ENCODE results near the gene ZMAT5. TPM values are rescaled to one million over a fixed set of nuclear protein-coding genes. Genes with fewer than 3 reads are reported as not detected.

ZMAT5 gene
- total RNA-seq, 1 donor from 2014 or later = 28.5 TPM

DNA sequence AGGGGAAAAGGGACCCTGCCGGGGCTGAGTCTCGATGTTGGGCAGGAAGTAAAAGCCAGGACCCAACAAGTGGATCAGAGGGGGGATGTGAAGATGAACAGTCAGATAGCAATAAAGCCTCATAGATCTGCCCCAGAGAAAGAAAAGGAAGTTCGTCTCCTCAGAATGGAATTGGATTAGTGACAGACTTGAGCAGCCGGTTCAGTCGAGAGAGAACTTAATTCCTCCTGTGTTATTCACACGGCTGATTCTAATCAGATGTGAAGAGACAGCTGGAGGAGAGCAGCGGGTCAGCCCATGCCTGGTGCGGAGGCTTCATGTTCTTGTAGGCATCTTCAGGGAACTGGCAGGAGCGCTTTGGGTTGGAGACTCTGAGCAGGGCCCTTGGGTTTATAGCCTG, 76.3 kb downstream of the ZMAT5 start:
- DNase-seq (ENCODE audit: low spot score) = no peak
- Mint-ChIP-seq H3K27me3 (ENCODE audit: insufficient read depth) (no peaks in the 10 kb centered on the region), H3K27ac (no peak overlapping the region), H3K4me1 (ENCODE audit: low read depth) (peaks cover 4% of the 10 kb centered on the region), H3K36me3 (ENCODE audit: low read depth) (peaks cover 14% of the 10 kb centered on the region), H3K4me3 (no peak overlapping the region), H3K9me3 (no peaks in the 10 kb centered on the region)
- intact Hi-C loops (cut with micrococcal nuclease) = loop anchor here (1.0 kb wide), 1 partner anchor 399 kb away; no protein-coding TSS in a partner anchor

- Mint-ChIP-seq H3K27me3 (ENCODE audit: insufficient read depth) (no peaks in the 10 kb centered on the region), H3K4me3 (no peak overlapping the region), H3K36me3 (ENCODE audit: low read depth) (peaks cover 13% of the 10 kb centered on the region), H3K27ac (no peak overlapping the region), H3K4me1 (ENCODE audit: low read depth) (peaks cover 4% of the 10 kb centered on the region), H3K9me3 (no peaks in the 10 kb centered on the region)
- DNase-seq (ENCODE audit: low spot score) = no peak
- intact Hi-C loops (cut with micrococcal nuclease) = loop anchor here (1.0 kb wide), 1 partner anchor 399 kb away; no protein-coding TSS in a partner anchor
Measured at GRCh38 chr22:29689880-29690213, 77.0 kb downstream of the ZMAT5 start.

DNA sequence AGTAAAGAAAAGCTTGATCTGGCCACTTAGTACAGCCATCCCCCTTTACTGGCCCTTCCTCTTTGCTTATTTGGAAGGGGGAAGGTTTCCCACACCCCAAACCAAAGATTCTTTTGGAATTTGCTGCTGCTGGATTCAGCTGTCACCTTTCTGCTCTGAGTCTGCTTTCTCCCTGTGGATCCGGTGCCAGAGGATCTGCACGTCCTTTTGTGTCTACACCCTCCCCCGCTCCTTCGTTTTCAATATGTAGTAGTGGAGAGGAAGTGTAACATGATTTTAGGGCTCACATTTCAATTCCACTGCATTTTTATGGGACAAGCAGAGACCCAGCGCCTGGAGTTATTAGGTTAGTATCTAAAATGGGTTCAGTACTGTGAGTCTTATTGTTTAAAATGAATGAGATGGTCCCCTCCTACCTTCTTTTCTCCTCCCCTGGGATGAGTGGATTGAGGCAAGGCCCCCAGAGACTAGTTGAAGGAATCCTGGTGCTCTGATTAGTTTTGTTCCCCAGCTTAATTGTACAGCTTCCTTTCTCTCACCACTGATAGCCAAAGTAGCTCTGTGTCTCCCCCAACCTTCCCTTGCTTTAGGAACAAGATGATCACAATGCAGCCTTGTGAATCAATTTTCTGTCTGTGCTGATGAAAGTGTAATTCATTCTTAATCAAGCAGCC, 77.5 kb downstream of the ZMAT5 start:
- intact Hi-C loops (cut with micrococcal nuclease) = no loop called here
- no peak overlapping the region for H3K4me3 Mint-ChIP-seq
- DNase-seq (ENCODE audit: low spot score) = no peak
- H3K4me1 Mint-ChIP-seq (ENCODE audit: low read depth) = peaks cover 4% of the 10 kb centered on the region
- peaks cover 13% of the 10 kb centered on the region for H3K36me3 Mint-ChIP-seq (ENCODE audit: low read depth)
- no peaks in the 10 kb centered on the region for H3K27me3 Mint-ChIP-seq (ENCODE audit: insufficient read depth)
- no peaks in the 10 kb centered on the region for H3K9me3 Mint-ChIP-seq
- H3K27ac Mint-ChIP-seq = no peak overlapping the region

- H3K4me3 Mint-ChIP-seq = no peak overlapping the region
- H3K27me3 Mint-ChIP-seq (ENCODE audit: insufficient read depth) = no peaks in the 10 kb centered on the region
- no peaks in the 10 kb centered on the region for H3K4me1 Mint-ChIP-seq (ENCODE audit: low read depth)
- no peak overlapping the region for H3K27ac Mint-ChIP-seq
- H3K9me3 Mint-ChIP-seq = no peaks in the 10 kb centered on the region
- intact Hi-C loops (cut with micrococcal nuclease) = no loop called here
- peaks cover 24% of the 10 kb centered on the region for H3K36me3 Mint-ChIP-seq (ENCODE audit: low read depth)
- DNase-seq (ENCODE audit: low spot score) = no peak
Measured at GRCh38 chr22:29684244-29684643, 82.6 kb downstream of the ZMAT5 start.

DNA sequence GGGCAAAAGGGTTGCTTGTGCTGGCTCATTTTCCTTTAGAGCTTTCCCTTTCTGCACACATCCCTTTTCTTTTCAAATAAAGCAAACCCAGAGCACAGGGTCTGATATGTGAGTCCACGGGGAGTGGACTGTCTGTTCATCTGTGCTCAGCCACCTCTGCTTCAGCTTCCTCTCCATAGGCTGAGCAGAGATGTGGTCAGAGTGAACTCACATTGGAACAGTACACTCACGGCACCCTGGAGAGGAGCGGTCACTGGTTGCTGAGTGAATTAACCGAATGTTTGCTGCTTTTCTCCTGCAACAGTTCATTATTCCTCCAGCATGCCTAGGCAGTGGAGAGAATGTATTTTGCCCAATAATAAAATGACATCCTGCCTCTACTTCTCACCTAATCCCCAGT, 83.3 kb downstream of the ZMAT5 start:
- H3K27ac Mint-ChIP-seq = no peak overlapping the region
- no peak overlapping the region for H3K4me3 Mint-ChIP-seq
- H3K27me3 Mint-ChIP-seq (ENCODE audit: insufficient read depth) = no peaks in the 10 kb centered on the region
- peaks cover 24% of the 10 kb centered on the region for H3K36me3 Mint-ChIP-seq (ENCODE audit: low read depth)
- H3K9me3 Mint-ChIP-seq = no peaks in the 10 kb centered on the region
- intact Hi-C loops (cut with micrococcal nuclease) = no loop called here
- H3K4me1 Mint-ChIP-seq (ENCODE audit: low read depth) = no peaks in the 10 kb centered on the region
- no peak for DNase-seq (ENCODE audit: low spot score)

Other genes with a start within 250 kb of the ZMAT5 start
- 69.0 and 76.2 TPM in 2 replicates for gene THOC5, start 213.2 kb downstream of the ZMAT5 start, total RNA-seq
- gene NIPSNAP1, start 185.9 kb downstream of the ZMAT5 start, total RNA-seq = 43.7 and 44.7 TPM in 2 replicates
- 65.7 and 66.1 TPM in 2 replicates for gene NF2, start 163.4 kb downstream of the ZMAT5 start, total RNA-seq
- gene CABP7, start 47.0 kb downstream of the ZMAT5 start, total RNA-seq = not detected in 2 replicates
- 89.4 and 96.5 TPM in 2 replicates for gene UQCR10, start 362 bp upstream of the ZMAT5 start, total RNA-seq
- gene ASCC2, start 71.3 kb upstream of the ZMAT5 start, total RNA-seq = 84.5 and 90.9 TPM in 2 replicates
- gene MTMR3, start 116.2 kb upstream of the ZMAT5 start, total RNA-seq = 20.6 and 27.8 TPM in 2 replicates